Adrenal gland (tissue), 12 donors: Measurements from ENCODE around the gene EGLN3. TPM values are rescaled to one million over a fixed set of nuclear protein-coding genes. Genes with fewer than 3 reads are reported as not detected.

ENCODE experiments used
- DNase-seq, 7 donors: peaks; one replicate each; pipeline ENCODE4 v3.0.0-alpha.2; 2019 to 2020
- H3K27ac ChIP-seq, 5 donors: fragments of 200-600 bp; sonication (generic) in 4 of 5; 1 replicate in 3 of 5; 2 replicates in 2 of 5; pipeline versions ENCODE4 v1.5.1 to v1.8.0; 2016 to 2020; ENCODE audit warnings: mild to moderate bottlenecking in 1 of 5
- H3K27me3 ChIP-seq: fragments of 200-600 bp; 2 replicates; pipeline ENCODE4 v1.8.0; 2021
- H3K36me3 ChIP-seq, 2 donors: fragments of 200-600 bp; replicated peaks in 1 of 2; 1 replicate in 1 of 2; 2 replicates in 1 of 2; pipeline versions ENCODE4 v1.5.1 to v1.8.0; 2018 to 2022
- H3K4me1 ChIP-seq, 2 donors: fragments of 200-600 bp; replicated peaks in 1 of 2; 1 replicate in 1 of 2; 2 replicates in 1 of 2; pipeline versions ENCODE4 v1.5.1 to v1.8.0; 2018 to 2021
- H3K4me3 ChIP-seq, 4 donors: fragments of 200-600 bp; sonication (generic) in 3 of 4; one replicate each; pipeline ENCODE4 v1.5.1; 2016 to 2018
- H3K9me3 ChIP-seq, 3 donors: fragments of 200-600 bp; sonication (generic) in 1 of 3; replicated peaks in 1 of 3; 1 replicate in 2 of 3; 2 replicates in 1 of 3; pipeline versions ENCODE4 v1.5.1 to v1.8.0; 2016 to 2021
- POLR2A ChIP-seq, 2 donors: fragments of 450-650 bp; IDR thresholded peaks; one replicate each; pipeline ENCODE4 v1.6.1; 2017; ENCODE audit warnings: antibody characterized with exemption in 2 of 2, mild to moderate bottlenecking in 2 of 2, moderate library complexity in 1 of 2
- WGBS, 4 donors: extraction: QIAGEN DNeasy Blood & Tissue Kit in 2 of 4; methylation state at CpG; one replicate each; pipeline versions ENCODE4 v1.1.5 to v1.1.7; 2013 to 2017; 5-methylcytosine and 5-hydroxymethylcytosine counted together
- intact Hi-C, 2 donors: fragments of 100-400 bp; cut with DNase I; formaldehyde crosslinking; loops; one replicate each; pipeline versions ENCODE4 v1.14.1 to v1.15.0; 2022 to 2023
- polyA plus RNA-seq, 3 donors: library from polyadenylated mRNA; stranded (reverse); fragments of 200-250 nt in 2 of 3; fragments of 350-450 nt in 1 of 3; fragmentation: Illumina TruSeq in 1 of 3; extraction: RNeasy Lipid Tissue Mini Kit (QIAGEN cat#74804) in 1 of 3; gene quantifications; one replicate each; pipeline ENCODE4 v1.2.3, GENCODE V29; 2013 to 2014
- total RNA-seq, 9 donors: library from RNA; depleted of rRNA in 4 of 9; stranded (reverse); fragments of >200 nt in 4 of 9; fragments of 120-200 nt in 1 of 9; fragmentation: NEBNext Ultra II Directional in 1 of 9; extraction: Animal tissue kit (Norgen Biotek cat#: 25700) in 1 of 9; gene quantifications; one replicate each; pipeline versions ENCODE4 v1.1.0 to v1.2.4, GENCODE V29; 2013 to 2023
- TF ChIP-seq, protein P1 (sequence below), 6 experiments: fragments of 450-650 bp in 4 of 6; fragments of 200-600 bp in 2 of 6; sonication (generic) in 1 of 6; IDR thresholded peaks; 1 replicate in 5 of 6; 2 replicates in 1 of 6; pipeline versions ENCODE4 v1.5.1 to v1.8.0; 2016 to 2021; ENCODE audit warnings: antibody characterized with exemption in 6 of 6, mild to moderate bottlenecking in 2 of 6, moderate library complexity in 1 of 6
- donor health status: healthy with polysubstance abuse.
- donor health status: Bipolar disorder and iron deficiency.
- donor health status: DM: yes; HTN: yes; CAD: no.
- donor health status: DM: no; HTN: no; CAD: no.
- donor health status: DM: no; HTN: no; CAD: no.
- donor health status: DM: yes; HTN: yes; CAD: no.

Gene EGLN3
- total and polyA plus RNA-seq, 12 donors: 0.18 to 7.4 (median 0.78) TPM

DNA sequence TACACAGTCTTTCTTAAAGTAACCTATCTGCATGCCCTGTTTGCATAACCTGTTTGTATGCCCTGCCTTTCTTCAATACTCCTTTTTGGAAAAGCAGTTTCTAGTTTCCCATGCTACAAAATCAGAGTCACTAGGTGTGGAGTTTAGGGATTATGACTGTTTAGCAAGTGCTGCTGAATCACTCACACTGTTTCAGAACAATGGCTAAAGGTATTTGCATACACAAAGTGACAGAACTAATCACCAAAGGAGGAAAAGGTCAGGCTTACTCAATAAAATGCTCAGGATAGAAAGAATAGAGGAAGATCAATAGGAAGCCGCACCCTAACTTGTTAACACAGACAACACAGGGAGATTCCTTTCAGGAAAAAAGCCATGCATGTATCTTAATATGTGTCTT lies 19.4 kb downstream of the EGLN3 start:
- Histone ChIP-seq H3K4me1 (no peaks in the 10 kb centered on the region), H3K27me3 (no peaks in the 10 kb centered on the region), H3K36me3 (no peaks in the 10 kb centered on the region), H3K27ac (no peak overlapping the region), H3K9me3 (no peaks in the 10 kb centered on the region), H3K4me3 (no peak overlapping the region)
- WGBS, 4 donors: 89 to 95% (median 95%) methylated on average over 1 of the region's 1 CpG
- intact Hi-C loops: no loop called here
- no peak for DNase-seq
- TF ChIP-seq, protein P1, sequence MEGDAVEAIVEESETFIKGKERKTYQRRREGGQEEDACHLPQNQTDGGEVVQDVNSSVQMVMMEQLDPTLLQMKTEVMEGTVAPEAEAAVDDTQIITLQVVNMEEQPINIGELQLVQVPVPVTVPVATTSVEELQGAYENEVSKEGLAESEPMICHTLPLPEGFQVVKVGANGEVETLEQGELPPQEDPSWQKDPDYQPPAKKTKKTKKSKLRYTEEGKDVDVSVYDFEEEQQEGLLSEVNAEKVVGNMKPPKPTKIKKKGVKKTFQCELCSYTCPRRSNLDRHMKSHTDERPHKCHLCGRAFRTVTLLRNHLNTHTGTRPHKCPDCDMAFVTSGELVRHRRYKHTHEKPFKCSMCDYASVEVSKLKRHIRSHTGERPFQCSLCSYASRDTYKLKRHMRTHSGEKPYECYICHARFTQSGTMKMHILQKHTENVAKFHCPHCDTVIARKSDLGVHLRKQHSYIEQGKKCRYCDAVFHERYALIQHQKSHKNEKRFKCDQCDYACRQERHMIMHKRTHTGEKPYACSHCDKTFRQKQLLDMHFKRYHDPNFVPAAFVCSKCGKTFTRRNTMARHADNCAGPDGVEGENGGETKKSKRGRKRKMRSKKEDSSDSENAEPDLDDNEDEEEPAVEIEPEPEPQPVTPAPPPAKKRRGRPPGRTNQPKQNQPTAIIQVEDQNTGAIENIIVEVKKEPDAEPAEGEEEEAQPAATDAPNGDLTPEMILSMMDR (IDR thresholded peaks at IDR 0.05): no peak
- TF ChIP-seq POLR2A (IDR thresholded peaks at IDR 0.05): no peak

DNA sequence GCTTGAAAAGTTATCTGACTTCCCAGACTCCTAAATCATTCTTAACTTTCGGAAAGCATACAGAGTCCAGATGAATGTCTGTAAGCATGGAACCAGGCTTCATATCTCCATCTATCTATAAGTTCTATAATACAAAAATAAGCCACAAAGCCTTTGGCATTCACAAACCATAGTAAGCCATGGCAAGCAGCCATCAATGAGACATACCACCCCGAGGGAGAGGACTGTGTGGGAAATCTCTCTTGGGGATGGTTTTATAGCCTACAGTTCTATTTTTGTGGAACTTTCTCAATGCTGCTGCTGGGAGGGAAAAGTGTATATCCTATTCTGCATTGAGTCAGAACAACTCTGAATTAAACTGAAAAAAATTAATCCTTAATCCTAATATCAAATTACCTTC lies 20.4 kb downstream of the EGLN3 start:
- H3K4me3 ChIP-seq: no peak overlapping the region
- H3K27ac ChIP-seq: no peak overlapping the region
- H3K4me1 ChIP-seq: no peaks in the 10 kb centered on the region
- TF ChIP-seq, protein P1 (IDR thresholded peaks at IDR 0.05): no peak
- TF ChIP-seq POLR2A (IDR thresholded peaks at IDR 0.05): no peak
- 61 to 75% (median 69%) methylated on average over 2 of the region's 2 CpGs for WGBS, 4 donors
- intact Hi-C loops: no loop called here
- no peaks in the 10 kb centered on the region for H3K36me3 ChIP-seq
- no peaks in the 10 kb centered on the region for H3K9me3 ChIP-seq
- no peaks in the 10 kb centered on the region for H3K27me3 ChIP-seq
- DNase-seq: no peak

DNA sequence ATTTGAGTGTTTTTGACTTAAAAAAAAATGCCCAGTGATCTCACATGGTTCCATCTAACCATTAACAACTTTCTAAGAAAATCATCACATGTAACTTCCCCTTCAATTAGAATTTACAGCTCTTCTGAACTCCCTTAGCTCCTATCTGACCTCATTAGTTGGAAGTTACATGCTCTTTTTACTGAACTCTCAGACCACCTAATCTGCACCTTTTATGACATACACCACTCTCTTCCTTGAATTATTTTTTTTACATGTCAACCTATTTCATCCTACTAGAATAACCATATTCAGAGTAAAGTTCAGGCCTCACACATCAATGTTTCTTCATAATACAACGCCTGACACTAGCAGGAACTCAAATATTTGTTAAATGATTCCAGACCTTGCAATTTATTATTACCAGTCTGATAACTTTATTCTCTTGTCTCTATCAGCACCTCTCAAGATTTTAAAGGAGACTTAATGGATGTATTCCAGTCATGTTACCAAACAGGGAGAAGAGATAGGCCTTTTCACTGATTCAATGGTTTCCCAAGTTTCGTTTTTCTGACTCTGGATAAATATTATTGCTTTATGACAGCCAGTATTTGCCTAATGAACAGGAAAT lies 21.0 kb downstream of the EGLN3 start:
- Histone ChIP-seq H3K4me1 (no peaks in the 10 kb centered on the region), H3K9me3 (no peaks in the 10 kb centered on the region), H3K27ac (no peak overlapping the region), H3K36me3 (no peaks in the 10 kb centered on the region), H3K27me3 (no peaks in the 10 kb centered on the region), H3K4me3 (no peak overlapping the region)
- WGBS, 4 donors: 45 to 71% (median 64%) methylated on average over 2 of the region's 2 CpGs
- no peak for TF ChIP-seq POLR2A (IDR thresholded peaks at IDR 0.05)
- TF ChIP-seq, protein P1 (IDR thresholded peaks at IDR 0.05): no peak
- no peak for DNase-seq
- intact Hi-C loops: no loop called here

DNA sequence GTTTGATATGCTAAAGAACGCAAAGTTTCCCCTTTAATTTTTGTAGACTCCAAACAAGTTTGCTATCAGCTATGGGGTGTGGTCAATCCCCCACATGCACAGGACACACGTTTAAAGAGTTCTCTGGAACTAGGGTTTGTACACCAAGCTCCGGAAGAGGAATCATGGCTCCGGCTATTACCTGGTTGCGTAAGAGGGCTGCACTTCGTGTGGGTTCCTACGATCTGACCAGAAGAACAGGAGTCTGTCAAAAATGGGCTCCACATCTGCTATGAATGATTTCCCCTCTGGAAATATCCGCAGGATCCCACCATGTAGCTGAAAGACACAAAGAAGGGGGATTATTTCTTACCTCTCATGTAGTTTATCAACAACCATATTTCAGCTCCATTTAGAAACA lies 22.0 kb downstream of the EGLN3 start:
- no peaks in the 10 kb centered on the region for H3K36me3 ChIP-seq
- DNase-seq: no peak
- intact Hi-C loops: no loop called here
- H3K27ac ChIP-seq: no peak overlapping the region
- H3K27me3 ChIP-seq: no peaks in the 10 kb centered on the region
- no peaks in the 10 kb centered on the region for H3K9me3 ChIP-seq
- H3K4me3 ChIP-seq: no peak overlapping the region
- no peaks in the 10 kb centered on the region for H3K4me1 ChIP-seq
- TF ChIP-seq, protein P1 (IDR thresholded peaks at IDR 0.05): no peak
- TF ChIP-seq POLR2A (IDR thresholded peaks at IDR 0.05): no peak
- 82 to 88% (median 84%) methylated on average over 8 of the region's 8 CpGs for WGBS, 4 donors
